Colonic mucosa (tissue), 4 donors: ENCODE data around the gene CTNND2. TPM values are rescaled to one million over a fixed set of nuclear protein-coding genes. Genes with fewer than 3 reads are reported as not detected.
"Not testable (repeated sequence)": the region's sequence is repeated elsewhere in the genome, so short reads cannot be mapped to it uniquely, and the experiment has no call there.

Source experiments
- DNase-seq: peaks from one replicate; pipeline ENCODE4 v3.0.0-alpha.2; 2020
- H3K27ac ChIP-seq: fragments of 200-600 bp; one replicate; pipeline ENCODE4 v1.8.0; 2021
- H3K27me3 ChIP-seq: fragments of 200-600 bp; one replicate; pipeline ENCODE4 v1.8.0; 2021
- H3K36me3 ChIP-seq: fragments of 200-600 bp; one replicate; pipeline ENCODE4 v1.8.0; 2021
- H3K4me1 ChIP-seq: fragments of 200-600 bp; one replicate; pipeline ENCODE4 v1.8.0; 2021; ENCODE audit warnings: mild to moderate bottlenecking
- H3K4me3 ChIP-seq: fragments of 200-600 bp; one replicate; pipeline ENCODE4 v1.8.0; 2021
- H3K9ac ChIP-seq, 2 donors: one replicate each; pipeline ENCODE4 v1.7.0; 2013; ENCODE audit warnings: control low read depth in 2 of 2, low read depth in 2 of 2, low read length in 2 of 2
- H3K9me3 ChIP-seq: fragments of 200-600 bp; one replicate; pipeline ENCODE4 v1.8.0; 2021
- intact Hi-C: fragments of 100-400 bp; cut with DNase I; formaldehyde crosslinking; loops from one replicate; pipeline ENCODE4 v1.14.1; 2022
- total RNA-seq, 2 donors: library from RNA; stranded (reverse); fragmentation: NEBNext Ultra II Directional in 1 of 2; extraction: Animal tissue kit (Norgen Biotek cat#: 25700) in 1 of 2; gene quantifications; one replicate each; pipeline ENCODE4 v1.2.1, GENCODE V29; 2021
- TF ChIP-seq, protein P1 (sequence below): fragments of 200-600 bp; IDR thresholded peaks from one replicate; pipeline ENCODE4 v1.8.0; 2022; ENCODE audit warnings: antibody characterized with exemption, mild to moderate bottlenecking
- donor health status: healthy.
- donor health status: DM: no; HTN: no; CAD: no.
- donor health status: DM: no; HTN: no; CAD: no.

CTNND2 gene
- total RNA-seq, 2 donors from 2014 or later: 1.1 TPM

DNA sequence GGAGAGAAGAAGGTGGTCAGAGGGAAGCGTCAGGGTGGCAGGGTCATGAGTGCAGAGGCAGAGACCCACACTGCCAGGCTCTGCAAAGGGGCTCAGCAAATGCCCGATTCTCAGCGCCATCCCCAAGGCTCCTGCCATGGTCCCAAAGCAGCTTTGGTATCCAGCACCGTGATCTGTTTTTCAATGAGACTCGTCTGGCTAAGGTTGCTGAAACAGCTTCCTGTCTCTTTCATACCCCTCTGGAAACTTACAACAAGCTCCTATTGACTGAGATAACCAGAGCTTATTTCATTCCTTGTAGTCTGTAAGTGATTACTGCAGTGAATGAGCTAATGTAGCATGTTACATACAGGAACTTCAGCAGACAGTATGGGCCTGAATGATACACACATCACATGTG is 574.6 kb downstream of the CTNND2 start:
- TF ChIP-seq, protein P1, sequence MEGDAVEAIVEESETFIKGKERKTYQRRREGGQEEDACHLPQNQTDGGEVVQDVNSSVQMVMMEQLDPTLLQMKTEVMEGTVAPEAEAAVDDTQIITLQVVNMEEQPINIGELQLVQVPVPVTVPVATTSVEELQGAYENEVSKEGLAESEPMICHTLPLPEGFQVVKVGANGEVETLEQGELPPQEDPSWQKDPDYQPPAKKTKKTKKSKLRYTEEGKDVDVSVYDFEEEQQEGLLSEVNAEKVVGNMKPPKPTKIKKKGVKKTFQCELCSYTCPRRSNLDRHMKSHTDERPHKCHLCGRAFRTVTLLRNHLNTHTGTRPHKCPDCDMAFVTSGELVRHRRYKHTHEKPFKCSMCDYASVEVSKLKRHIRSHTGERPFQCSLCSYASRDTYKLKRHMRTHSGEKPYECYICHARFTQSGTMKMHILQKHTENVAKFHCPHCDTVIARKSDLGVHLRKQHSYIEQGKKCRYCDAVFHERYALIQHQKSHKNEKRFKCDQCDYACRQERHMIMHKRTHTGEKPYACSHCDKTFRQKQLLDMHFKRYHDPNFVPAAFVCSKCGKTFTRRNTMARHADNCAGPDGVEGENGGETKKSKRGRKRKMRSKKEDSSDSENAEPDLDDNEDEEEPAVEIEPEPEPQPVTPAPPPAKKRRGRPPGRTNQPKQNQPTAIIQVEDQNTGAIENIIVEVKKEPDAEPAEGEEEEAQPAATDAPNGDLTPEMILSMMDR: no peak
- Histone ChIP-seq H3K27ac (no peak overlapping the region), H3K4me3 (no peak overlapping the region), H3K9me3 (no peaks in the 10 kb centered on the region), H3K4me1 (no peaks in the 10 kb centered on the region), H3K9ac (no peak overlapping the region), H3K36me3 (no peaks in the 10 kb centered on the region), H3K27me3 (no peaks in the 10 kb centered on the region)
- DNase-seq: no peak
- intact Hi-C loops: no loop called here

- Histone ChIP-seq H3K27ac (no peak overlapping the region), H3K4me1 (no peaks in the 10 kb centered on the region), H3K27me3 (no peaks in the 10 kb centered on the region), H3K4me3 (no peak overlapping the region), H3K9me3 (no peaks in the 10 kb centered on the region), H3K9ac (no peak overlapping the region), H3K36me3 (no peaks in the 10 kb centered on the region)
- DNase-seq: no peak
- TF ChIP-seq, protein P1: no peak
- intact Hi-C loops: no loop called here
These were observed 579.5 kb downstream of the CTNND2 start for GRCh38 chr5:11324521-11325289.

- Histone ChIP-seq H3K27ac (no peak overlapping the region), H3K4me1 (no peaks in the 10 kb centered on the region), H3K4me3 (no peak overlapping the region), H3K9ac (no peak overlapping the region), H3K27me3 (no peaks in the 10 kb centered on the region), H3K9me3 (no peaks in the 10 kb centered on the region), H3K36me3 (no peaks in the 10 kb centered on the region)
- TF ChIP-seq, protein P1: no peak
- DNase-seq: no peak
- intact Hi-C loops: no loop called here
These were observed 580.5 kb downstream of the CTNND2 start for GRCh38 chr5:11323761-11324160.

GRCh38 chr5:11322133-11322532 is 582.1 kb downstream of the CTNND2 start:
- Histone ChIP-seq H3K4me3 (no peak overlapping the region), H3K4me1 (no peaks in the 10 kb centered on the region), H3K36me3 (no peaks in the 10 kb centered on the region), H3K27me3 (no peaks in the 10 kb centered on the region), H3K27ac (no peak overlapping the region), H3K9me3 (no peaks in the 10 kb centered on the region), H3K9ac (no peak overlapping the region)
- DNase-seq: no peak
- TF ChIP-seq, protein P1: no peak
- intact Hi-C loops: no loop called here

GRCh38 chr5:11319836-11320580 is 584.2 kb downstream of the CTNND2 start:
- intact Hi-C loops: no loop called here
- no peaks in the 10 kb centered on the region for H3K9me3 ChIP-seq
- TF ChIP-seq, protein P1: no peak

GRCh38 chr5:11313694-11314093 is 590.6 kb downstream of the CTNND2 start:
- H3K4me1 ChIP-seq, DNase-seq, H3K27me3 ChIP-seq, H3K27ac ChIP-seq, H3K36me3 ChIP-seq, intact Hi-C loops, H3K4me3 ChIP-seq, H3K9ac ChIP-seq, H3K9me3 ChIP-seq: not testable (repeated sequence)

More at GRCh38 chr5:11319836-11320580, 584.2 kb downstream of the CTNND2 start:
- Histone ChIP-seq H3K4me3 (no peak overlapping the region), H3K27me3 (no peaks in the 10 kb centered on the region), H3K4me1 (no peaks in the 10 kb centered on the region), H3K9ac (no peak overlapping the region), H3K27ac (no peak overlapping the region), H3K36me3 (no peaks in the 10 kb centered on the region)
- DNase-seq: no peak
